Posterior vena cava (tissue), 2 donors: ENCODE data around the gene PALM3. TPM values are rescaled to one million over a fixed set of nuclear protein-coding genes. Genes with fewer than 3 reads are reported as not detected.

Source experiments
- DNase-seq: peaks from one replicate; pipeline ENCODE4 v3.0.0-alpha.2; 2020; ENCODE audit warnings: low spot score
- intact Hi-C, 2 donors: fragments of 100-400 bp; cut with DNase I; formaldehyde crosslinking; loops; one replicate each; pipeline versions ENCODE4 v1.14.1 to v1.14.2; 2022 to 2023
- total RNA-seq, 2 donors: library from RNA; stranded (reverse); fragmentation: NEBNext Ultra II Directional; extraction: Animal tissue kit (Norgen Biotek cat#: 25700); gene quantifications; one replicate each; pipeline ENCODE4 v1.2.1, GENCODE V29; 2021
- donor health status: DM: yes; HTN: yes; CAD: no.
- donor health status: DM: yes; HTN: yes; CAD: no.

The PALM3 gene
- total RNA-seq, 2 donors from 2014 or later = 0.74 TPM; not detected in 1

DNA sequence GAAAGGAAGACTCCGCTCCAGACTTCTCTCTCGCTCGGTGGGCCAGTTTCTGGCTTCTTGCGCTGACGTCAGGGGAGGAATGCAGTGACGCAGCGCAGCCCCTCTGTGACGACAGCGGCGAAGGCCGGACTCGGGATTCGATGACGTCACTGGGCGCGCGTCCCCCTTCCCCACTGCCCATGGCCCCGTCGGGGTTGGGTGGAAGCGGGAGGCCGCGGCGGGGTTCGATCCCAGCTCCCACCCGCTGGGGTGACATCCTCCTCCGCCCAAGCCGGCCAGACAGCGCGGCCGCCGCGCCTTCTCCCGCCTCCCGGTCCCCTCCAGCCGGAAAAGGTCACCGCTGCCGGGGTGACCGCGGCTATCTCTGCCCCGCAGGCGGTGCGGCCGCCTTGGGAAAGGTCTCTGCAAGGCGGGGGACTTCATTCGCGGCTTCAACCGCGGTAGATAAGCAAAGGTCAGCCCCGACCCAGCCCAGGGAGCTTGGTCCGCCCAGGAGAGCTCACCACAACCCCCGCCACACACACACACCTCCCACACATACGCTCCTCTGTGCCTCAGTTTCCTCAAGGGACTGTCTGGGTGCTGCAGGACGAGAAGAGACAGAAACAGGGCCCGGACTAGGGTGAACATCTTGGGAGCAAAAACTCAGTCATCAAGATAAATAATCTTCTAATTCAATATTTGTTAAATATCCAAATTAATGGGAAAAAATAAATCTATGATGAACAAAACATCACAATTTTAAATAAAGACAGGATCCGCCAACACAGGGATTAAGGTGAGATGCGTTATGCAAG, 54.9 kb downstream of the PALM3 start:
- DNase-seq = peak; percentile 96
- intact Hi-C loops = no loop called here

DNA sequence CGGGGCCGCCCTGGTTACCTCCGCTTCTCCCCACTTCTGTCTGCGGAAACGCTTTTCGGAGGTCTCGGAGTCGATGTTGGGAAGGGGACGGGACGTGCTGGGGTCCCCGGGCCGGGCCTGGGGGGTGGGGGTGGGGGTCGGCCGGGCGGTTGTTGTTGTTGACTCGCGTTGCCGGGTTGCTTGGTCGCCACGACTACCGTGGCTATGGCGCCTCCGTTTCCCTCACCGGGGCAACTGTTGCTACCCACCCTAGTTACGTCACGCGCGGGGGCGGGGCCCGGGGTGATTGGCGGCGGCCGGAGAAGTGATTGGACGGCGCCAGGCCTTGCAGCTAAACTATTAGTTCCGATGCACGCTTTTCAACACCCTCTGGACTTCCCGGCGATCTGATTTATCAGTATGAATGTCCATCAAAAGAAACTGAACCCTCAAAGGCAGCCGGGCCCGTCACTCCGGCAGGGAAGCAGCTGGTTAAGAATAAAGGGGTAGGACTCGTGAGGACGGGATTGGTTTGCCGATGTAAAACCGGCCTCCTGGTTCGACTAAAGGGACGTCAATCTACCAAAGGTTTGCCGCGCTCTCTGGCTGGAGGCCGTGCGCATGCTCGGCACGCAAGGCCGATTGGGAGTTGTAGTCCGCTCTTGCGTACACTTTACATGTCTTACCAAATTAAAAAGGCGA, 55.7 kb downstream of the PALM3 start, which contains the start of gene RFX1:
Gene RFX1, minus strand, starts transcription at position 236 of the 681 bp plus-strand sequence. CDS start 12,477 bp downstream, outside the sequence.
- intact Hi-C loops = no loop called here

DNA sequence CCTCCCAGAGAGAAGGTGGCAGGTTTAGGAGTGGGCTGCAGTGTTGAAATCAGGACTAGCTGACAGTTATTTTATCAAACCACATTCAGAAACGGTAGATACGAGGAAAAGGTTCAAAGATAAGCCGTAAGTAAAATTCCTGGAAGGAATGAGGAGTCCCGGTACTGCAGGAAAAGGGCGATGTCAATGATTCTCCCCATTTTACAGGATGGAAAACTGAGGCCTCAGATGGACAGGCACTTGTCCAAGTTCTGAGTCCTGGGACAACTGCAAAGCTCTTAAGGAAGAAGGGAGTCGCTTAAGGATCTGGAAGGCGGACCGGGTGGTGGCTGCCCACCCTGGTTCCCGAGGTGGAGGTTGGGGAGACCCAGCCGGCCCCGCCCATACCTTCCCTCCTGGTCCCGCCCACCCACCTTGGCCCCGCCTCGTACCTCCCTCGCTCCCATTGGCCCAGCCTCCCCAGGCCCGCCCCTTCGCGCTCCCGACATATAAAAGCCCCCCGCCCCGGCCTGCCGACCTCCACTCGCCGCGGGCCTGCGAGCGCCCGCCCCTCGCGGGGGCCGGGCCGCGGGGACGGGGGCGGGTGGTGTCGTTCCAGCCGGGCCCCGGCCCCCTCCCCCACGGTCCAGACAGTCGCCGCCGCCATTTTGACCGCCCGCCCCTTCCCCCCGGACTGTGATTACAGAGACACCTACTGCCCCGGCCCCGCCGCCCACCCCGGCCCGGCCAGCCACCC, 56.4 kb downstream of the PALM3 start:
- peak; percentile 97 for DNase-seq
- intact Hi-C loops = no loop called here

More for the DNA sequence above, 55.7 kb downstream of the PALM3 start, which contains the start of gene RFX1:
- peak; percentile 100 for DNase-seq

DNA sequence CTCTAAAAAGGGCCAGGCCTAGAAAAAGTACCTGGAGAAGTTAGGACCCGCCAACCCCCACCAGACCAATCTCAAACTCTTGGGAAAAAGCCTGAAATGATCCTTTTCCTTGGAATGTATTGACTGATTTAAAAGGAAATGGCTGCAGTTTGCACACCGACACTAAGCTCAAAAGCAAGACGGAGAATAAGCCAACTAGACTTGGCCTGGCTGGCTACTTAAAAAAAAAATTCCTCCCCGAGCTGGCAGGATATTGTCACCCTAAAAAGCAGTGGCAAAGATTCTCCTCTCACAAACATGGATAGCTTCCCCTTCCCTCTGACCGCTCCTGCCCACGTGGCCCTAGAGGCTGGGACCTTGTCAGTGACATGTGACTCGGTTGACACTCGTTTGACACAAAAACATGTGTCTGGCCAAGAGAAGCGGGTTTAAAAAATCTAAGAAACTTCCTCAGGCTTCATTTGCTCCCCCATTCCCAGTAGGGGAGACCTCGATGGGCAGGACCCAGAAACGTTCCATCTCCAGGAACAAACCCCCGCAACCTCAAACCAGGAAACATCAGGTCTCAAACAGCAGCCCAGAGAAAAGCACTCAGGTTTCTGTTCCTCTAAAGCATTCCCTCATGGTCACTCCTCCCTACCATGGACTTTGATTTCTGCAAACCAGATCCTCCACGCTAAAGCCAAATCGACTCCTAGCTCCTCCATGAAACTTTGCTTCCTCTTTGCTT, 57.1 kb downstream of the PALM3 start:
- no peak for DNase-seq
- intact Hi-C loops = no loop called here

Other genes with a start within 250 kb of the PALM3 start
- gene NANOS3, start 184.9 kb downstream of the PALM3 start, total RNA-seq = under 1 TPM in 1 of 2 donors, not detected in 1; 1.00 TPM
- gene BRME1, start 156.0 kb downstream of the PALM3 start, total RNA-seq = 1 to 10 TPM; 1.2 to 2.0 TPM
- gene CC2D1A, start 155.9 kb downstream of the PALM3 start, total RNA-seq = 10 to 100 TPM; 16.8 to 22.6 TPM
- 1 to 10 TPM; 2.4 to 8.7 TPM for gene PODNL1, start 123.7 kb downstream of the PALM3 start, total RNA-seq
- 10 to 100 TPM; 18.8 to 21.0 TPM for gene DCAF15, start 109.6 kb downstream of the PALM3 start, total RNA-seq
- 1 to 10 TPM; 7.5 to 7.8 TPM for gene RFX1, start 55.8 kb downstream of the PALM3 start, total RNA-seq
- not detected for gene RLN3, start 33.9 kb downstream of the PALM3 start, total RNA-seq
- 1 to 10 TPM; 3.6 to 5.3 TPM for gene IL27RA, start 30.3 kb downstream of the PALM3 start, total RNA-seq
- 1 to 10 TPM; 1.0 to 1.4 TPM for gene MISP3, start 10.7 kb upstream of the PALM3 start, total RNA-seq
- not detected for gene C19orf67, start 23.7 kb upstream of the PALM3 start, total RNA-seq
- 10 to 100 TPM; 22.7 to 23.6 TPM for gene SAMD1, start 28.7 kb upstream of the PALM3 start, total RNA-seq
- gene PRKACA, start 55.7 kb upstream of the PALM3 start, total RNA-seq = 100 to 1,000 TPM; 101 to 103 TPM
- under 1 TPM; 0.33 to 0.37 TPM for gene ASF1B, start 74.5 kb upstream of the PALM3 start, total RNA-seq
- gene ADGRL1, start 144.1 kb upstream of the PALM3 start, total RNA-seq = 10 to 100 TPM; 22.5 to 25.8 TPM